ENCODE results near the gene WASHC3.

GRCh38 chr12:102107970-102108369 lies 46.2 kb upstream of the WASHC3 start:
- TF ChIP-seq CTCF (IDR thresholded peaks at IDR 0.05) (no peak), EZH2phosphoT487 (IDR thresholded peaks at IDR 0.05) (no peak), EZH2 (IDR thresholded peaks at IDR 0.05) (no peak)
